HG02981 (cell line): ENCODE measurements around the gene KCNC3.

ENCODE experiments used
- ATAC-seq: cut with Tn5 transposase; IDR thresholded peaks from one replicate; pipeline ENCODE4 v1.9.1; 2021; ENCODE audit warnings: mild to moderate bottlenecking, moderate library complexity; ENCODE audit not compliant: unreplicated experiment

KCNC3 gene

DNA sequence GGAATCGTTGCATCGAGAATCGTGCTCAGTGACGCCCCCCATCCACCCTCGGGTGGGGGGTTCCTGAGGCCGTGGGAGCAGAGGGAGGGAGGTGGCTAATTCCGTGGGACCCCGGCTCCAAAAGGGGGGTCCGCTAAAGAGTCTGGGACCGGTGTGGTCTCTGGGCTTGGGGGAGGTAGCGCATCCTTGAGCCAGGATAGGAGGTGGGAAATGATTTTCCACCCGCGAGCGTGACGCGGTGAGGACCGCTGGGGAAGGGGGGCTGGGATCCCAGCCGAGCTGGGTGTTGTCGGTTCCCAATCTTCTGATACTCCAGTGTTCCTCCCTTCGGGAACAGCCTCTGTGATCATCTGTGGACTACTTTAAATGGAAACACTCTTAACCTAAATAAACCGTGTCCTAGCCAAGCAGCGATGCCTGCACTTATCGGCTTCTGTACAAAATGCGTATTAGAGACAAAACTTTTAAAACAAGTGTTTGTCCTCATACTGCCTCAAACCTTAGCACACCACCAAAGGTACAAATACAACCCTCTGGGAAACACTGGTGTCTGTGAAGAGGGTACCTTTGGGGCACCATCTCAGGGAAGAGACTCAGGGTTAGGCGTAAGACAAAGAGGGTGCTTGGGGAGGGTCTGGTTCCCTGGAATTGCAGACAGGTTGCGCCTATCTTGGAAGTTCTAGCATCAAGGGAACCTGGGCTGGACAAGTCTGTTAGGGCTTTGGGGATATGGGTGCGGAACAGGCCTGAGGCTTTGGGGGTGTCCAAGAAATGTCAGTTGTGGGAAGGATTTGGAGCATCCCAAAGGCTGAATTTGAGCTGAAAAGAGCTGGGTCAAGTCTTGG is 16.0 kb downstream of the KCNC3 start:
- no peak for ATAC-seq

DNA sequence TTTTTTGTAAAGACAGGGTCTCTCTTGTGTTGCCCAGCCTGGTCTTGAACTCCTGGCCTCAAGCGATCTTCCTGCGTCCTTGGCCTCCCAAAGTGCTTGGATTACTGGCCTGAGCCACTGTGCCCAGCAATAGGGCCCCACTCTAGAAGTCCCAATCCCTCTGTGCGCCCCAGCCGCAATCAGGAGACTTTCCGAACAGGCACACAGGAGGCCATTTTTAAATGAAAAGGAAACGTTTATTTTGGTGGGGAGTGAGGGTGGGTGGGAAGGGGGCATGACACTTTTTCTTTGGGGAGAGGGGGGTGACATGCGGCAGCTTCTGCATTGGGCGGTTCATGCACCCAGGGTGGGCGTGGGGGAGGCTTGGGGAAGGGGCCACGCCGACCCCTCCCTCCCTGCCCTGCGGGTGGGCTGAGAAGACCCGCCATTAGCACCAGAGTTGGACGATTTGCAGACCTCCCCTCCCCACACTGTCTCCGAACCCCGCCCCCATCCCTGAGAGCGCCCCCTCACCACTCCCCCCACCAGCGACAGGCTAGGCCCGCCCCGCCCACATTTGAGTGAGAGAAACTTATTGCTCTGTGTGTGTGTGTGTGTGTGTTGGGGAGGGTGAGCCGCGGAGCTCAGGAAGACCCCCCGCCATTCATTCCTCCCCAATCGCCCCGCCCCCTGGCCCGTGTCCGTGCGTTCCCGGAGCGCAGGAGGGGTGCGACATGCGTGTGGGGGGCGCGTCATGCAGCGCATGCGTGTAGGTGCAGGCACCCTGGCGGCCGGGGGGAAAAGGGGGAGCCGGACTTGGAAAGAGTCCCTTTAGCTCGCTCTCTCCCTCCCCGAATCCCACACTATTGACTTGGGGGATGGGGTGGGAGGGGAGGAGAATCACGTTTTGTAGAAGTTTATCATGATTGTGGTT is 17.2 kb downstream of the KCNC3 start:
- no peak for ATAC-seq

- ATAC-seq: no peak
Observed at GRCh38 chr19:50310759-50311465, 18.3 kb downstream of the KCNC3 start.

- no peak for ATAC-seq
Observed at GRCh38 chr19:50309396-50310125, 19.6 kb downstream of the KCNC3 start.

GRCh38 chr19:50308991-50309390 is 20.2 kb downstream of the KCNC3 start:
- no peak for ATAC-seq

DNA sequence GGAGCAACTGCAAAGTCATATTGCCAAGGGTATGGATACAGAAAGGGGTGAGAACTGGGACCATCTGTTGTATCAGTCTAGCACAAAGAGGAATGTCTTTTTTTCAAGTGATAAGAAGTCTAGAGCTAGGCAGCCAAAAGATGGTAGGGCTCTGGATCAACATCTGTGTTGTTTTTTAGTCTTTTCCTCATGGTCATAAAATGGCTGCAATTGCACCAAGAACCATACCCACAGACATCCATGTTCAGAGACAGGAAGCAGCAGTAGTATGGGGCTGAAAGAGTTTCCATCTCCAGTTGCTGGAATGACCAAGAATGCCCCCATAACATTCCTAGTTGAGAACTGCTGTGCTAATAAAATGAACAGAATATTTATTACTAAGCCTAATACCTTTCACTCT is 25.6 kb downstream of the KCNC3 start:
- no peak for ATAC-seq

DNA sequence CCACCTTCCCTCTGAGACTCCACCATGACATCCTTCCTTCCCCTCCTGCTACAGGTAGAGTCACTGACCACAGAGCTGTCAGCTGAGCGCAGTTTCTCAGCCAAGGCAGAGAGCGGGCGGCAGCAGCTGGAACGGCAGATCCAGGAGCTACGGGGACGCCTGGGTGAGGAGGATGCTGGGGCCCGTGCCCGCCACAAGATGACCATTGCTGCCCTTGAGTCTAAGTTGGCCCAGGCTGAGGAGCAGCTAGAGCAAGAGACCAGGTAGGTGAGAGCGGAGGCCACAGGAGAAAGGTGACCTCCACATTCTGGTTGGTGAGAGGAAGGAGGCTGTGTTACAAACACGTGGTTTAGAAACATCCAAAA is 27.6 kb downstream of the KCNC3 start:
- ATAC-seq: no peak

DNA sequence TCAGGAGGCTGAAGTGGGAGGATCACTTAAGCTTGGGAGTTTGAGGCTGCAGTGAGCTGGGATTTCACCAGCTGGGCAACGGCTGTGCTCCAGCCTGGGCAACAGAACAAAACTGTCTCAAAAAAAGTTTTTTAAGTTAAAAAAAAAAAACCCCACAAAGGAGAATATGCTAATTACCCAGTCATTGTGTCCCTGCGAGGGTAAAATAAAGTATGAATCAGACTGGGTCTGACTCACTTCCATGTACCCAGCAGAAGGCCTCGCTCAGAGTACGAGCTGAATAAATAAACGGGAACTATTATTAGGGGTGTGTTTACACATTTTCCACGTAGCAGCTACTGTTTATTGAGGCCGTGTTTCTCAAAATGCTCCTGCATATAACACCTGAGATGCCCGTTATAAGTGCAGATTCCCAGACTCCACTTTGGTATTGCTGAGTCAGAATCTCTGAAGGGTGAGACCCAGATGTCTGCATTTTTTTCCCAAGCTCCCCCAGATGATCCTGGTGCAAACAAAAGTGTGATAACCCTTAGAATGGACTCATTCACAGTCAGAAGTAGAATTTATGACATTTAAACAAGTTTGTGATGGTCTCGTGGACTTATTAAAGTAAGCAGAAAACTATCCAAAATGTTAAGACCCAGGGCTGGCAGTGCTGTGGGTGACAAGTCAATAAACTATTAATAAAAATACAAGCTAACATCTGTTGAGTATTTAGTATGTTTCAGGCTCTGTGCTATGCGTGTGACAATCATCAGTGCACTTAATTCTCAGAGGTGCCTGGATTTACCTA is 28.2 kb downstream of the KCNC3 start:
- ATAC-seq: no peak

GRCh38 chr19:50300051-50300450 is 29.1 kb downstream of the KCNC3 start:
- no peak for ATAC-seq

DNA sequence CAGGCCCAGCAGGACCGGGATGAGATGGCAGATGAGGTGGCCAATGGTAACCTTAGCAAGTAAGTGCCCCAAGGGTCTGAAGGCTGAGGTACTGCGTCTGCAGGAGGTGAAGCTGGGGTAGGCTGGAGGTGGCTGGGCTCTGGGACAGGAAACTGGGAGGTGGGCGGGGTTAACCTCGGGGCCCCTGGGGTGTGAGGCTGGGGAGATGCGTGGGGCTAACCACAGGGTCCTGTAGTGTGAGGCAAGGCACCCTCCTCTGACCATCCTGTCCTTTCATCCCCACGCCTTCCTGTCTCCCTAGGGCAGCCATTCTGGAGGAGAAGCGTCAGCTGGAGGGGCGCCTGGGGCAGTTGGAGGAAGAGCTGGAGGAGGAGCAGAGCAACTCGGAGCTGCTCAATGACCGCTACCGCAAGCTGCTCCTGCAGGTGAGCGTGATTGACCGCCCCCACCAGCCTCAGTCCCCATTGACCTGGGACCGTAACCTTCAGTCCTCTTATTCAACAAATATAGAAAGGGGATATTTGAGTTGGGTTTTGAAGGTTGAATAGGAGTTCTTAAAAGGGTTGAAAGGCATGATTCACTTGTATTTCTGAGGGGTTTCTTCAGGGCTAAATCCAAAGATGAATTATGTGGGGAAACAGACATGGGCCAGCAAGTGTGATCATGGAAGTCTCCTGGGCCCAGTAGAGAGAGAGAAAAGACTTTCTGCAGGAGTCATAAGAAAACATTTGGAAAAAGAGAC is 35.7 kb downstream of the KCNC3 start:
- ATAC-seq: no peak

DNA sequence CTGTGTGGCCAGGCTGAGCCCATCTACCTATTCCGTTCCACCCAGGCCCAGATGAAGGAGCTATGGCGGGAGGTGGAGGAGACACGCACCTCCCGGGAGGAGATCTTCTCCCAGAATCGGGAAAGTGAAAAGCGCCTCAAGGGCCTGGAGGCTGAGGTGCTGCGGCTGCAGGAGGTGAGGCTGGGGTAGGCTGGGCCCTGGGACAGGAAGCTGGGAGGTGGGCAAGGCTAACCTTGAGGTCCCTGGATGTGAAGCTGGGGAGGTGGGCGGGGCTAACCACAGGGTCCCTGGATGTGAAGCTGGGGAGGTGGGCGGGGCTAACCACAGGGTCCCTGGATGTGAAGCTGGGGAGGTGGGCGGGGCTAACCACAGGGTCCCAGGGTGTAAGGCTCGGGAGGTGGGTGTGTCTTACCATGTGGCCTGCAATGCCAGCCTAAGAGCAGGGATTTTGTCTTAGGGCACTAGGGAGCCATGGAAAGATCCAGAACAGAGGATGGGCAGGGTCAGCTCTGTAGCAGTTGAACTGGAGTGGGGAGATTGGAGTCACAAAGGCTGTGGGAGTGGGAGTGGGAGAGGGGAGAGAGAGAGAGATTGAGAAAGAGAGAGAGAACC is 36.9 kb downstream of the KCNC3 start:
- ATAC-seq: no peak

DNA sequence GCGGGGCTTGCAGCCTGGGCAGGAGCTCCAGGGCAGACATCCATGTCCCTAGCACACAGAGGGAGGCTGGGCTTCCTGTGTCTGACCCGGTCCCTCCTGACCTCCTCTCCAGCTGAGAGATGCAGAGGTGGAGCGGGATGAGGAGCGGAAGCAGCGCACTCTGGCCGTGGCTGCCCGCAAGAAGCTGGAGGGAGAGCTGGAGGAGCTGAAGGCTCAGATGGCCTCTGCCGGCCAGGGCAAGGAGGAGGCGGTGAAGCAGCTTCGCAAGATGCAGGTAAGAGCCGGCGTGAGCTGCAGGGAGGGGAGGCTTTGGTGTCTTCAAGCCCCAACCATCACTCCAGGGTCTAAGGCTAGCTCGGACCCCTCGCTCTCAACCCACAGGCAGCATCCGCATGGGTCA is 38.4 kb downstream of the KCNC3 start:
- no peak for ATAC-seq

DNA sequence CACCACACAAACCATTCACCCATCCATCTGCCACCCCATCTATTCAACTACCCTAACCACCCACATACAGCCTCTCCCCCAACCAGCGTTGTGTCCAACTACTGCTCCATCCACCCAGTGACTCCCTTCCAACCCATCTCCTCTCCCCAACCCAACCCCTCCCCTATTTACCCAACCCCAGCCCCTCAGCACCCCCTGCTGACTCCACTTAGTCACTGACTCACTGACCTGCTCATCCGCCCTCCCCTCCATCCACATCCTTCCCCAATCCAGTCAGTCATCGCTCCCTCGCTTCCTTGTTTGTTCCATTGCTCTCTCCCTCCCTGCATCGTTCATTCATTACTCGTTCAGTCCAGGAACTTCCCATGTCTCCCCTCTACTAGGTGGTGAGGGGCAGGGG is 39.2 kb downstream of the KCNC3 start:
- ATAC-seq: no peak

GRCh38 chr19:50288954-50289353 is 40.2 kb downstream of the KCNC3 start:
- no peak for ATAC-seq

- ATAC-seq: no peak
Observed at GRCh38 chr19:50287331-50287730, 41.8 kb downstream of the KCNC3 start.

DNA sequence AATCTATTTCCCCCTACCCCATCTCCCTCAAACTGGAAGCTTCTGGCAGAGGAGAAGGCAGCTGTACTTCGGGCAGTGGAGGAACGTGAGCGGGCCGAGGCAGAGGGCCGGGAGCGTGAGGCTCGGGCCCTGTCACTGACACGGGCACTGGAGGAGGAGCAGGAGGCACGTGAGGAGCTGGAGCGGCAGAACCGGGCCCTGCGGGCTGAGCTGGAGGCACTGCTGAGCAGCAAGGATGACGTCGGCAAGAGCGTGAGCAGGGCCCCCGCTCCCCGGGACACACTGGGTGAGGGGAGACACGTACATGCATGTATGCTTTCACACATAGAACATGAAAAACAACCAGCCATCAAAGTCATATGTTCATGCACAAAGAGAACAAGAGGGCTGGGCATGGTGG is 42.7 kb downstream of the KCNC3 start:
- ATAC-seq: no peak

- no peak for ATAC-seq
Observed at GRCh38 chr19:50285833-50286232, 43.3 kb downstream of the KCNC3 start.

GRCh38 chr19:50281491-50281890 is 47.7 kb downstream of the KCNC3 start:
- ATAC-seq: no peak

GRCh38 chr19:50280983-50281382 is 48.2 kb downstream of the KCNC3 start:
- ATAC-seq: no peak
